GM12873 (cell line): ENCODE results near the gene IL34.

Experiments used
- CTCF ChIP-seq: IDR thresholded peaks from 2 replicates; pipeline ENCODE4 v1.5.1; 2012; ENCODE audit warnings: low read depth, mild to moderate bottlenecking, moderate library complexity, low read length, control low read depth; ENCODE audit not compliant: insufficient read depth; ENCODE audit errors: missing control alignments

IL34 gene

GRCh38 chr16:70657956-70658355 is 11.6 kb downstream of the IL34 start:
- TF ChIP-seq CTCF, result no peak

- no peak for TF ChIP-seq CTCF
Measured at GRCh38 chr16:70658921-70659320, 12.6 kb downstream of the IL34 start.

- no peak for TF ChIP-seq CTCF
Measured at GRCh38 chr16:70659546-70659945, 13.2 kb downstream of the IL34 start.

GRCh38 chr16:70659953-70660671 is 13.8 kb downstream of the IL34 start:
- no peak for TF ChIP-seq CTCF

GRCh38 chr16:70660672-70661350 is 14.5 kb downstream of the IL34 start:
- TF ChIP-seq CTCF, result no peak

- TF ChIP-seq CTCF, result no peak
Measured at GRCh38 chr16:70661534-70661917, 15.2 kb downstream of the IL34 start.

GRCh38 chr16:70661918-70662641 is 15.7 kb downstream of the IL34 start:
- TF ChIP-seq CTCF, result no peak
